HG03108 (cell line): ENCODE data around the gene APOBEC3F.

Experiments used
- ATAC-seq: cut with Tn5 transposase; IDR thresholded peaks from one replicate; pipeline ENCODE4 v1.9.1; 2021; ENCODE audit warnings: moderate library complexity; ENCODE audit not compliant: unreplicated experiment

The APOBEC3F gene

GRCh38 chr22:39090426-39091064 is 49.9 kb downstream of the APOBEC3F start:
- ATAC-seq: no peak

- no peak for ATAC-seq
Observed at GRCh38 chr22:39091126-39092081, 50.7 kb downstream of the APOBEC3F start.

- no peak for ATAC-seq
Observed at GRCh38 chr22:39092111-39092862, 51.6 kb downstream of the APOBEC3F start.

- ATAC-seq: no peak
Observed at GRCh38 chr22:39094717-39095389, 54.2 kb downstream of the APOBEC3F start.

- ATAC-seq: no peak
Observed at GRCh38 chr22:39095971-39096370, 55.3 kb downstream of the APOBEC3F start.

- ATAC-seq: no peak
Observed at GRCh38 chr22:39097098-39098020, 56.7 kb downstream of the APOBEC3F start, which contains the start of gene APOBEC3H. APOBEC3H (plus strand) TSS chr22:39097244; CDS start chr22:39100279, 3,035 bp downstream.

GRCh38 chr22:39098026-39098425 is 57.4 kb downstream of the APOBEC3F start:
- no peak for ATAC-seq

- ATAC-seq: no peak
Observed at GRCh38 chr22:39098576-39098975, 57.9 kb downstream of the APOBEC3F start.

- no peak for ATAC-seq
Observed at GRCh38 chr22:39101226-39101625, 60.6 kb downstream of the APOBEC3F start.

- no peak for ATAC-seq
Observed at GRCh38 chr22:39103431-39103830, 62.8 kb downstream of the APOBEC3F start.
